HepG2 (cell line): ENCODE results near the gene RPS6KA2. TPM values are rescaled to one million over a fixed set of nuclear protein-coding genes. Genes with fewer than 3 reads are reported as not detected.

ENCODE experiments used
- ATAC-seq: fragments of 200-7000 bp; cut with Tn5 transposase; 3 replicates; pipeline ENCODE4 v1.9.1; 2020; ENCODE audit warnings: mild to moderate bottlenecking, moderate library complexity
- BruUV-seq: library from RNA; stranded (reverse); fragments of 400-500 nt; replicated peaks from 2 replicates; lab custom pipeline; 2021; lab: Mats Ljungman, UMichigan
- CTCF ChIA-PET: fragments of 300-600 bp; formaldehyde crosslinking; extraction: SDS; loops from one replicate; lab custom pipeline; 2021; ENCODE audit warnings: low total read pairs, inconsistent platforms, low intra/inter-chr PET ratio; lab: Yijun Ruan, JAX
- POLR2A ChIA-PET: fragments of 350-600 bp; sonication (Branson Sonifier 250); formaldehyde crosslinking; loops from one replicate; lab custom pipeline; 2020; ENCODE audit warnings: antibody characterized with exemption, inconsistent platforms; lab: Yijun Ruan, JAX
- DNase-seq: peaks from one replicate; pipeline ENCODE4 v3.0.0-alpha.2; 2015; ENCODE audit warnings: low spot score
- FAIRE-seq: peaks from 3 replicates; lab custom pipeline; 2011; peaks lifted over from hg19 to GRCh38; lab: Jason Lieb, UNC
- H2AFZ ChIP-seq: one replicate; pipeline ENCODE4 v1.6.1; 2011; ENCODE audit warnings: low read length, inconsistent platforms
- H3K27ac ChIP-seq: fragments of 300-600 bp; 3 replicates; pipeline ENCODE4 v1.8.0; 2011; ENCODE audit warnings: mixed run types, mild to moderate bottlenecking, mixed read lengths, low read length, inconsistent platforms; ENCODE audit not compliant: insufficient read depth; ENCODE audit errors: extremely low read length
- H3K27me3 ChIP-seq, 2 experiments: fragments of 200-600 bp in 1 of 2; 2 replicates in 1 of 2; 3 replicates in 1 of 2; pipeline versions ENCODE4 v1.6.0 to v1.8.0; 2011; ENCODE audit warnings: low read length in 2 of 2, mild to moderate bottlenecking in 2 of 2, moderate library complexity in 2 of 2, inconsistent platforms in 1 of 2; ENCODE audit not compliant: insufficient read depth in 2 of 2, control insufficient read depth in 1 of 2
- H3K36me3 ChIP-seq, 2 experiments: fragments of 200-600 bp in 1 of 2; replicated peaks in 1 of 2; 2 replicates in 1 of 2; 3 replicates in 1 of 2; pipeline versions ENCODE4 v1.5.1 to v1.8.0; 2011; ENCODE audit warnings: low read length in 2 of 2, inconsistent platforms in 1 of 2; ENCODE audit not compliant: insufficient read depth in 2 of 2, control insufficient read depth in 1 of 2
- H3K4me1 ChIP-seq: 2 replicates; pipeline ENCODE4 v1.5.1; 2012; ENCODE audit warnings: low read length, inconsistent platforms; ENCODE audit not compliant: insufficient read depth
- H3K4me2 ChIP-seq: 2 replicates; pipeline ENCODE4 v1.6.0; 2011; ENCODE audit warnings: low read depth, low read length, inconsistent platforms
- H3K4me3 ChIP-seq, 3 experiments: fragments of 200-600 bp in 1 of 3; sonication (generic), shearing (Covaris generic) in 1 of 3; replicated peaks in 1 of 3; 2 replicates each; pipeline ENCODE4 v1.5.1; 2011 to 2016; ENCODE audit warnings: low read length in 3 of 3, inconsistent platforms in 2 of 3, low read depth in 2 of 3, mild to moderate bottlenecking in 2 of 3, control low read depth in 1 of 3, mixed read lengths in 1 of 3; ENCODE audit not compliant: insufficient read depth in 1 of 3
- H3K79me2 ChIP-seq: one replicate; pipeline ENCODE4 v1.6.1; 2011; ENCODE audit warnings: low read length, inconsistent platforms; ENCODE audit not compliant: insufficient read depth
- H3K9ac ChIP-seq: 2 replicates; pipeline ENCODE4 v1.6.0; 2011; ENCODE audit warnings: mild to moderate bottlenecking, low read depth, low read length, inconsistent platforms; ENCODE audit not compliant: insufficient read depth
- H3K9me3 ChIP-seq: 2 replicates; pipeline ENCODE4 v1.5.1; 2012; ENCODE audit warnings: mild to moderate bottlenecking, low read length
- H4K20me1 ChIP-seq: 2 replicates; pipeline ENCODE4 v1.6.0; 2011; ENCODE audit warnings: inconsistent platforms, mild to moderate bottlenecking, low read length, moderate library complexity; ENCODE audit not compliant: insufficient read depth
- DBP ChIP-seq: sonication (generic); formaldehyde crosslinking; IDR thresholded peaks from 2 replicates; pipeline ENCODE4 v1.4.0; 2020; ENCODE audit warnings: missing genetic modification reagents; ENCODE audit errors: not compliant biosample characterization
- HDAC2 ChIP-seq: sonication (generic); formaldehyde crosslinking; IDR thresholded peaks from 2 replicates; pipeline ENCODE4 v1.4.0; 2020; ENCODE audit warnings: missing genetic modification reagents
- HNF4G ChIP-seq, 2 experiments: sonication (generic) in 1 of 2; formaldehyde crosslinking in 1 of 2; IDR thresholded peaks; 2 replicates each; pipeline versions ENCODE4 v1.4.0 to v1.6.1; 2011 to 2020; ENCODE audit warnings: borderline replicate concordance in 2 of 2, low read depth in 2 of 2, mild to moderate bottlenecking in 2 of 2, low read length in 1 of 2, missing genetic modification reagents in 1 of 2, moderate library complexity in 1 of 2
- RAD21 ChIP-seq: fragments of 450-650 bp; formaldehyde crosslinking; IDR thresholded peaks from 2 replicates; pipeline ENCODE4 v1.5.0; 2020; ENCODE audit warnings: mild to moderate bottlenecking
- U2AF2 ChIP-seq: fragments of 200-400 bp; formaldehyde crosslinking; IDR thresholded peaks from 2 replicates; pipeline ENCODE4 v1.6.1; 2017; ENCODE audit warnings: low read depth, mild to moderate bottlenecking, low read length
- ZNF235 ChIP-seq: sonication (generic); formaldehyde crosslinking; IDR thresholded peaks from 2 replicates; pipeline ENCODE4 v1.8.1; 2023; ENCODE audit warnings: mild to moderate bottlenecking, missing genetic modification reagents, borderline replicate concordance
- ZNF260 ChIP-seq: sonication (generic); formaldehyde crosslinking; IDR thresholded peaks from 2 replicates; pipeline ENCODE4 v1.4.0; 2020; ENCODE audit warnings: missing genetic modification reagents, low read depth, mild to moderate bottlenecking, borderline replicate concordance
- WGBS: methylation state at CpG from one replicate; pipeline ENCODE4 v1.1.6; 2017; ENCODE audit warnings: low lambda C conversion rate; 5-methylcytosine and 5-hydroxymethylcytosine counted together
- in situ Hi-C: cut with HindIII; loops from 2 replicates; pipeline ENCODE4 v1.10.0; 2017; ENCODE audit warnings: low pct_unique_long_range_greater_than_20kb; ENCODE audit not compliant: extremely low pct_ligation_motif_present
- intact Hi-C: fragments of 100-400 bp; cut with micrococcal nuclease; formaldehyde crosslinking; loops from one replicate; pipeline ENCODE4 v1.10.0; 2022; ENCODE audit not compliant: unreplicated experiment
- polyA plus RNA-seq, 8 experiments: library from polyadenylated mRNA; depleted of rRNA in 3 of 8; stranded (reverse) in 7 of 8; unstranded in 1 of 8; fragments of >200 nt; fragmentation: Illumina TruSeq in 4 of 8; extraction: Trizol in 4 of 8; gene quantifications; 2 replicates each; pipeline versions ENCODE4 v1.2.1 to v1.2.3, GENCODE V29; 2011 to 2016; ENCODE audit warnings: low read depth in 4 of 8, missing spikeins in 1 of 8, mixed read lengths in 1 of 8; ENCODE audit not compliant: insufficient read depth in 1 of 8
- total RNA-seq, 5 experiments: library from RNA; depleted of rRNA; stranded (reverse); fragments of >200 nt; fragmentation: Illumina TruSeq; extraction: Trizol; gene quantifications; 2 replicates each; pipeline ENCODE4 v1.2.3, GENCODE V29; 2016; ENCODE audit warnings: low read depth in 1 of 5

The RPS6KA2 gene
- total and polyA plus RNA-seq, 2 of the 13 experiments (the other 11 are each of a cell fraction or from before 2014, with no cell fraction given): 0.22 to 0.38 TPM

GRCh38 chr6:166434336-166434735 lies 192.7 kb downstream of the RPS6KA2 start:
- ChIA-PET CTCF (no interaction called here), POLR2A (no interaction called here)
- Histone ChIP-seq H3K4me1 (no peaks in the 10 kb centered on the region), H3K36me3 (no peaks in the 10 kb centered on the region), H2AFZ (no peak overlapping the region), H3K27me3 (peaks cover 5 to 73% of the 10 kb centered on the region in 2 experiments; a peak in 4 of 5 replicates), H4K20me1 (no peaks in the 10 kb centered on the region), H3K4me3 (no peak overlapping the region), H3K79me2 (no peaks in the 10 kb centered on the region), H3K9ac (no peak overlapping the region), H3K4me2 (no peak overlapping the region), H3K9me3 (no peaks in the 10 kb centered on the region), H3K27ac (no peak overlapping the region)
- no peak for DNase-seq
- FAIRE-seq: no peak
- no peak for TF ChIP-seq U2AF2
- intact Hi-C loops: no loop called here
- in situ Hi-C loops: no loop called here
- WGBS: 1% methylated on average over 5 of the region's 5 CpGs
- no TSS peak for BruUV-seq
- ATAC-seq: no peak

- Histone ChIP-seq H3K4me1 (no peaks in the 10 kb centered on the region), H3K79me2 (no peaks in the 10 kb centered on the region), H3K27me3 (peaks cover 5 to 64% of the 10 kb centered on the region in 2 experiments; a peak in 4 of 5 replicates), H3K9ac (no peak overlapping the region), H4K20me1 (no peaks in the 10 kb centered on the region), H3K4me2 (no peak overlapping the region), H2AFZ (no peak overlapping the region), H3K4me3 (no peak overlapping the region)
- no TSS peak for BruUV-seq
- CTCF ChIA-PET: no interaction called here
- TF ChIP-seq DBP (CRISPR knock-in tag) (no peak), HDAC2 (CRISPR knock-in tag) (no peak), ZNF260 (CRISPR knock-in tag) (no peak), ZNF235 (no peak), RAD21 (CRISPR knock-in tag) (no peak), HNF4G (IDR thresholded peaks at IDR 0.05; ENCODE audit: borderline replicate concordance, low read depth, low read length) (no peak), HNF4G (CRISPR knock-in tag; IDR thresholded peaks at IDR 0.05; ENCODE audit: borderline replicate concordance, low read depth) (no peak)
- TF ChIP-seq, all 625 proteins: peak for 0
- intact Hi-C loops: no loop called here
- no peak for DNase-seq
- POLR2A ChIA-PET: no interaction called here
- 35% methylated on average over 10 of the region's 10 CpGs for WGBS
- ATAC-seq: no peak
- FAIRE-seq: no peak
- no peaks in the 10 kb centered on the region for H3K9me3 ChIP-seq
- no peaks in the 10 kb centered on the region for H3K36me3 ChIP-seq
- H3K27ac ChIP-seq: no peak overlapping the region
- in situ Hi-C loops: no loop called here
Observed at GRCh38 chr6:166433096-166433495, 194.0 kb downstream of the RPS6KA2 start.
